K562 (cell line): Measurements from ENCODE around the gene NRROS.

ENCODE experiments used
- EHMT2 ChIP-seq: fragments of 450-650 bp; IDR thresholded peaks from 2 replicates; pipeline ENCODE4 v1.6.1; 2018; ENCODE audit warnings: antibody characterized with exemption
- FOXM1 ChIP-seq, 2 experiments: fragments of 450-650 bp in 1 of 2; sonication (generic) in 1 of 2; formaldehyde crosslinking in 1 of 2; IDR thresholded peaks; 2 replicates each; pipeline versions ENCODE4 v1.6.1 to v1.9.0; 2017 to 2022; ENCODE audit warnings: low read depth in 2 of 2, mild to moderate bottlenecking in 2 of 2, missing genetic modification reagents in 1 of 2, moderate library complexity in 1 of 2
- HNRNPK ChIP-seq: fragments of 200-400 bp; formaldehyde crosslinking; IDR thresholded peaks from one replicate; pipeline ENCODE4 v1.6.1; 2018; ENCODE audit warnings: mild to moderate bottlenecking, low read depth, low read length; ENCODE audit not compliant: poor library complexity, severe bottlenecking
- NR2C1 ChIP-seq, 2 experiments: fragments of 450-650 bp; IDR thresholded peaks; 2 replicates each; pipeline ENCODE4 v1.6.1; 2017; ENCODE audit warnings: mild to moderate bottlenecking in 2 of 2, antibody characterized with exemption in 1 of 2, inconsistent platforms in 1 of 2, missing compliant biosample characterization in 1 of 2, missing genetic modification characterization in 1 of 2
- NR2C2 ChIP-seq, 2 experiments: fragments of 200-800 bp in 1 of 2; sonication (Bioruptor generic) in 1 of 2; sonication (generic) in 1 of 2; formaldehyde crosslinking in 1 of 2; IDR thresholded peaks; 2 replicates each; pipeline versions ENCODE4 v1.6.1 to v1.8.0; 2016 to 2022; ENCODE audit warnings: mild to moderate bottlenecking in 1 of 2, missing compliant biosample characterization in 1 of 2, missing genetic modification characterization in 1 of 2, missing genetic modification reagents in 1 of 2
- SPI1 ChIP-seq: IDR thresholded peaks from 2 replicates; pipeline ENCODE4 v1.6.1; 2011; ENCODE audit warnings: low read depth, low read length, control low read depth, borderline replicate concordance
- TAF7 ChIP-seq: fragments of 450-650 bp; IDR thresholded peaks from 2 replicates; pipeline ENCODE4 v1.6.1; 2016; ENCODE audit warnings: missing genetic modification characterization, missing compliant biosample characterization
- ZNF436 ChIP-seq: fragments of 250-450, 450-650 bp; sonication (Bioruptor Pico); formaldehyde crosslinking; IDR thresholded peaks from 2 replicates; pipeline ENCODE4 v1.7.0; 2020; ENCODE audit warnings: mild to moderate bottlenecking

DNA sequence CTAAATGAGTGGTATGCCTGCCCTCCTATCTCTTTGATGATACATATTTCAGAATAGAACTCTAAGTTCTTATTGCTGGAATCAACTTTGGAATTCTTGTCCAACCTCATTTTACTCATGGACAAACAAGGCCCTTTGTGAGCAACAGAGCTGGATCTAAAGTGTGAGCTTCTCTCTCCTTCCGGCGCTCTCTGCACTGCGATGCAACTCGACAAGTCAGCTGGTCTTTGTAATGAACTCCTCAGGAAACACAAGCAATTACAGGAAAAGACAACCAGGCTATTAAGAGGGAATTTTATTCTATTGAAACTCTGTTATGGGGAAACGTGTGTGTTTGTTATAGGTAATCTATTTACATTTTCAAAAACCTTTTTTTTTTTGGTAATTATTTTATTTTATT is 20.3 kb upstream of the NRROS start:
- TF ChIP-seq NR2C1 (IDR thresholded peaks at IDR 0.05) = no peak
- TF ChIP-seq NR2C1 (tag; IDR thresholded peaks at IDR 0.05) = no peak
- TF ChIP-seq SPI1 = no peak
- TF ChIP-seq FOXM1 (IDR thresholded peaks at IDR 0.05; ENCODE audit: low read depth) = no peak
- no peak for TF ChIP-seq FOXM1 (CRISPR knock-in tag; IDR thresholded peaks at IDR 0.05; ENCODE audit: low read depth)
- TF ChIP-seq ZNF436 = no peak
- no peak for TF ChIP-seq EHMT2
- TF ChIP-seq HNRNPK = no peak
- no peak for TF ChIP-seq TAF7 (tag)
- TF ChIP-seq NR2C2 (CRISPR knock-in tag; IDR thresholded peaks at IDR 0.05) = no peak
- no peak for TF ChIP-seq NR2C2 (tag; IDR thresholded peaks at IDR 0.05)
